Testis (tissue), 3 donors: ENCODE data around the gene TMEFF1. TPM values are rescaled to one million over a fixed set of nuclear protein-coding genes. Genes with fewer than 3 reads are reported as not detected.
"Not testable (repeated sequence)": the region's sequence is repeated elsewhere in the genome, so short reads cannot be mapped to it uniquely, and the experiment has no call there.

Experiments
- DNase-seq: peaks from one replicate; pipeline ENCODE4 v3.0.0-alpha.2; 2019
- H3K27ac ChIP-seq, 2 donors: fragments of 200-600 bp; sonication (generic); one replicate each; pipeline ENCODE4 v1.5.1; 2019
- H3K27me3 ChIP-seq: fragments of 200-600 bp; sonication (generic); one replicate; pipeline ENCODE4 v1.5.1; 2019
- H3K36me3 ChIP-seq: fragments of 200-600 bp; sonication (generic); one replicate; pipeline ENCODE4 v1.5.1; 2017; ENCODE audit warnings: low read depth; ENCODE audit errors: missing control alignments
- H3K4me1 ChIP-seq: fragments of 200-600 bp; sonication (generic); one replicate; pipeline ENCODE4 v1.5.1; 2019
- H3K4me3 ChIP-seq, 2 donors: fragments of 200-600 bp; sonication (generic); one replicate each; pipeline ENCODE4 v1.5.1; 2017 to 2019
- H3K9me3 ChIP-seq: fragments of 200-600 bp; sonication (generic); one replicate; pipeline ENCODE4 v1.5.1; 2017
- POLR2A ChIP-seq: fragments of 450-650 bp; IDR thresholded peaks from one replicate; pipeline ENCODE4 v1.6.1; 2017; ENCODE audit warnings: antibody characterized with exemption, mild to moderate bottlenecking, moderate library complexity
- WGBS, 2 donors: methylation state at CpG; one replicate each; pipeline ENCODE4 v1.1.5; 2018; 5-methylcytosine and 5-hydroxymethylcytosine counted together
- intact Hi-C: fragments of 100-400 bp; cut with DNase I; formaldehyde crosslinking; loops from one replicate; pipeline ENCODE4 v1.15.1; 2023; ENCODE audit warnings: low total_unique reads
- polyA plus RNA-seq: library from polyadenylated mRNA; stranded (reverse); fragments of 350-450 nt; fragmentation: Illumina TruSeq; extraction: RNeasy Lipid Tissue Mini Kit (QIAGEN cat#74804); gene quantifications from one replicate; pipeline ENCODE4 v1.2.3, GENCODE V29; 2014; ENCODE audit warnings: low read depth, low replicate concordance; ENCODE audit not compliant: insufficient read depth
- total RNA-seq, 2 donors: library from RNA; depleted of rRNA; stranded (reverse); fragments of >200 nt; gene quantifications; one replicate each; pipeline ENCODE4 v1.2.3, GENCODE V29; 2016
- TF ChIP-seq, protein P1 (sequence below), 3 experiments: fragments of 450-650 bp in 2 of 3; fragments of 200-600 bp in 1 of 3; sonication (generic) in 1 of 3; IDR thresholded peaks; one replicate each; pipeline ENCODE4 v1.5.1; 2016 to 2019; ENCODE audit warnings: antibody characterized with exemption in 3 of 3, mild to moderate bottlenecking in 2 of 3, moderate library complexity in 1 of 3

TMEFF1 gene
- total and polyA plus RNA-seq, 3 donors from 2014 or later, result 2.3 to 8.7 (median 5.9) TPM

GRCh38 chr9:100499866-100500265 lies 26.9 kb downstream of the TMEFF1 start:
- no peaks in the 10 kb centered on the region for H3K4me1 ChIP-seq
- no peaks in the 10 kb centered on the region for H3K9me3 ChIP-seq
- 94 to 100% methylated on average over 2 of the region's 2 CpGs for WGBS, 2 donors
- DNase-seq, result no peak
- H3K36me3 ChIP-seq, result no peaks in the 10 kb centered on the region
- no peaks in the 10 kb centered on the region for H3K27me3 ChIP-seq
- H3K4me3 ChIP-seq, result no peak overlapping the region
- intact Hi-C loops, result no loop called here
- H3K27ac ChIP-seq, result no peak overlapping the region
- no peak for TF ChIP-seq POLR2A
- TF ChIP-seq, protein P1, sequence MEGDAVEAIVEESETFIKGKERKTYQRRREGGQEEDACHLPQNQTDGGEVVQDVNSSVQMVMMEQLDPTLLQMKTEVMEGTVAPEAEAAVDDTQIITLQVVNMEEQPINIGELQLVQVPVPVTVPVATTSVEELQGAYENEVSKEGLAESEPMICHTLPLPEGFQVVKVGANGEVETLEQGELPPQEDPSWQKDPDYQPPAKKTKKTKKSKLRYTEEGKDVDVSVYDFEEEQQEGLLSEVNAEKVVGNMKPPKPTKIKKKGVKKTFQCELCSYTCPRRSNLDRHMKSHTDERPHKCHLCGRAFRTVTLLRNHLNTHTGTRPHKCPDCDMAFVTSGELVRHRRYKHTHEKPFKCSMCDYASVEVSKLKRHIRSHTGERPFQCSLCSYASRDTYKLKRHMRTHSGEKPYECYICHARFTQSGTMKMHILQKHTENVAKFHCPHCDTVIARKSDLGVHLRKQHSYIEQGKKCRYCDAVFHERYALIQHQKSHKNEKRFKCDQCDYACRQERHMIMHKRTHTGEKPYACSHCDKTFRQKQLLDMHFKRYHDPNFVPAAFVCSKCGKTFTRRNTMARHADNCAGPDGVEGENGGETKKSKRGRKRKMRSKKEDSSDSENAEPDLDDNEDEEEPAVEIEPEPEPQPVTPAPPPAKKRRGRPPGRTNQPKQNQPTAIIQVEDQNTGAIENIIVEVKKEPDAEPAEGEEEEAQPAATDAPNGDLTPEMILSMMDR (IDR thresholded peaks at IDR 0.05), result no peak

GRCh38 chr9:100505564-100506159 lies 32.7 kb downstream of the TMEFF1 start:
- DNase-seq, result peak; percentile 87
- 51 to 59% methylated on average over 4 of the region's 4 CpGs for WGBS, 2 donors
- H3K36me3 ChIP-seq, result no peaks in the 10 kb centered on the region
- no peak overlapping the region for H3K4me3 ChIP-seq
- intact Hi-C loops, result no loop called here
- no peaks in the 10 kb centered on the region for H3K27me3 ChIP-seq
- H3K27ac ChIP-seq, result no peak overlapping the region
- TF ChIP-seq POLR2A, result no peak
- TF ChIP-seq, protein P1 (IDR thresholded peaks at IDR 0.05), result peak in 1 of 3 experiments; percentile 71
- no peaks in the 10 kb centered on the region for H3K9me3 ChIP-seq
- no peaks in the 10 kb centered on the region for H3K4me1 ChIP-seq

GRCh38 chr9:100507350-100507749 lies 34.4 kb downstream of the TMEFF1 start:
- H3K4me3 ChIP-seq, H3K9me3 ChIP-seq, H3K27ac ChIP-seq, DNase-seq, intact Hi-C loops, H3K4me1 ChIP-seq, H3K27me3 ChIP-seq, H3K36me3 ChIP-seq: not testable (repeated sequence)

GRCh38 chr9:100511205-100511604 lies 38.3 kb downstream of the TMEFF1 start:
- no peaks in the 10 kb centered on the region for H3K4me1 ChIP-seq
- H3K27ac ChIP-seq, result no peak overlapping the region
- no peaks in the 10 kb centered on the region for H3K9me3 ChIP-seq
- no peaks in the 10 kb centered on the region for H3K27me3 ChIP-seq
- TF ChIP-seq, protein P1 (IDR thresholded peaks at IDR 0.05), result no peak
- TF ChIP-seq POLR2A, result no peak
- WGBS, 2 donors, result 92 to 100% methylated on average over 1 of the region's 1 CpG
- H3K4me3 ChIP-seq, result no peak overlapping the region
- intact Hi-C loops, result no loop called here
- H3K36me3 ChIP-seq, result no peaks in the 10 kb centered on the region
- DNase-seq, result no peak

DNA sequence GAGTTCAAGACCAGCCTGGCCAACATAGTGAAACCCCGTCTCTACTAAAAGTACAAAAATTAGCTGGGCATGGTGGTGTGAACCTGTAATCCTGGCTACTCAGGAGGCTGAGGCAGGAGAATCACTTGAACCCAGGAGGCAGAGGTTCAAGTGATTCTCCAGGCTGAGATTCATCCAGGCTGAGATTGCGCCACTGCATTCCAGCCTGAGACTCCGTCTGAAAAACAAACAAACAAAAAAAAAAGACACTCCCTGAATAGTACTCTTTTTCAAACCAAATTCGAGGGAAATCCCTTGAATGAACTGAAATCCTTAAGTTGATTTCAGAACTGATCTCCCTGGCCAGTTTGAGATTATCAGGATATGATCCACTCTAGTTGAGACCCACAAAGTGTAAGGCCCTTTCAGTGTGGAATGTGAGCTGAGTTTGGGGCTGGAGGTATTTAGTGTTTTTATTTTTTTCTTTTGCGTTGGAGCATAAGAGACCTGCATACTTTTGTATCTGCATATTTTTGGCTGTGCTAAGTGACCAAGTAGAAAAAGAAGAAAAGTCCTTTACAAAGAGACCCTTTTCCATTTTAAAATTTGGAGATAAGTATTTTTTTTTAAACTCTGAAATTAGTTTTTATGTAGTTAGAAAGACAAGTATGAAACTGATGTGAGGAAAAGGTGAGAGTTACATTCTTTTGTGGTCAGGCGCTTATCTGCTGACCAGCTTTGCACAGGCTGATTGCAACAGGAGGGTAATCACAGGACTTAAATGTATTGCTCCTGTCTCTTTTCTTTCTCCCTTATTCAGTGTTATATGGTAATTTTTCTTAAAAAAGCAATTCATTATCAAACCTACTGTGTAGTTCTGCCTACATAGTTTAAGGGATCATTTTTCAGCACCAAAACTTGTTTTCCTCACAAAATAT lies 42.9 kb downstream of the TMEFF1 start:
- Histone ChIP-seq H3K4me3 (no peak overlapping the region), H3K27me3 (no peaks in the 10 kb centered on the region), H3K9me3 (no peaks in the 10 kb centered on the region), H3K4me1 (no peaks in the 10 kb centered on the region), H3K27ac (no peak overlapping the region), H3K36me3 (no peaks in the 10 kb centered on the region)
- DNase-seq, result no peak
- intact Hi-C loops, result no loop called here
- WGBS, 2 donors, result 68 to 74% methylated on average over 6 of the region's 6 CpGs
- TF ChIP-seq POLR2A, result no peak
- TF ChIP-seq, protein P1 (IDR thresholded peaks at IDR 0.05), result no peak
